GM19438 (cell line): ENCODE measurements around the gene CRAMP1.
"Not testable (repeated sequence)": the region's sequence is repeated elsewhere in the genome, so short reads cannot be mapped to it uniquely, and the experiment has no call there.

ENCODE experiments used
- ATAC-seq: cut with Tn5 transposase; IDR thresholded peaks from one replicate; pipeline ENCODE4 v1.9.1; 2021; ENCODE audit warnings: low read depth; ENCODE audit not compliant: unreplicated experiment

The CRAMP1 gene

GRCh38 chr16:1708083-1708767 is 96.1 kb downstream of the CRAMP1 start:
- ATAC-seq, result no peak

- ATAC-seq, result no peak
Observed at GRCh38 chr16:1708768-1709180, 96.6 kb downstream of the CRAMP1 start.

GRCh38 chr16:1709356-1709755 is 97.2 kb downstream of the CRAMP1 start:
- ATAC-seq, result no peak

- ATAC-seq, result no peak
Observed at GRCh38 chr16:1710811-1711507, 98.8 kb downstream of the CRAMP1 start.

DNA sequence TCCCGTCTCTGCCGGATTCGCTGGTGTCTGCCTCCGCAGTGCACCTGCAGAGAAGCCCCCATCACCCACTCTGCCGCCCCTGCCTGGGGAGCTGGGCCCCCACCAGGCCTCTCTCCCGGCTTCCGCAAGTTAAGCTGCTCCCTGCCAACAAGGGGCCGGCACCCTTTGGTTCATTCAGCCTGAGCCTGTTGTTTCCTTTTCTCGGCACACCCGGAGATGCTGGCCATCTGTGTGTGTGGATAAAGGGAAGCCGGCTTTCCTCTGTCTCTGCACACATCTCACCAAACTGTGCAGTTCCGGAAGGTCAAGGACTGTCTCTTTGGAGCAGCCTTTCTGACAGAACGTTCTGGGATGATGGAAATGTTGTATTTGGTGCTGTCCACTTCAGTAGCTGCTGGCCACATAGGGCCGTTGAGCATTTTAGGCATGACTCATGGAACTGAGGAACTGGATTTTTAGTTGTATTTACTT is 100.7 kb downstream of the CRAMP1 start:
- ATAC-seq, result no peak

GRCh38 chr16:1713331-1713730 is 101.2 kb downstream of the CRAMP1 start:
- no peak for ATAC-seq

- no peak for ATAC-seq
Observed at GRCh38 chr16:1713933-1714332, 101.8 kb downstream of the CRAMP1 start.

GRCh38 chr16:1715220-1715619 is 103.1 kb downstream of the CRAMP1 start:
- no peak for ATAC-seq

DNA sequence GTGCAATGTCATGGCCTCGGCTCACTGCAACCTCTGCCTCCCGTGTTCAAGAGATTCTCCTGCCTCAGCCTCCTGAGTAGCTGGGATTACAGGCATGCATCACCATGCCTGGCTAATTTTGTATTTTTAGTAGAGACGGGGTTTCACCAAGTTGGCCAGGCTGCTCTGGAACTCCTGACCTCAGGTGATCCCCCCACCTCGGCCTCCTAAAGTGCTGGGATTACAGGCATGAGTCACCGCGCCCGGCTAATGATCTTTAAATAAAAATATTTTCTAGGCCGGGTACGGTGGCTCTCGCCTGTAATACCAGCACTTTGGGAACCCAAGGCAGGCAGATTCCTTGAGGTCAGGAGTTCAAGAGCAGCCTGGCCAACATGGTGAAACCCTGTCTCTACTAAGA is 106.1 kb downstream of the CRAMP1 start:
- ATAC-seq, result not testable (repeated sequence)

DNA sequence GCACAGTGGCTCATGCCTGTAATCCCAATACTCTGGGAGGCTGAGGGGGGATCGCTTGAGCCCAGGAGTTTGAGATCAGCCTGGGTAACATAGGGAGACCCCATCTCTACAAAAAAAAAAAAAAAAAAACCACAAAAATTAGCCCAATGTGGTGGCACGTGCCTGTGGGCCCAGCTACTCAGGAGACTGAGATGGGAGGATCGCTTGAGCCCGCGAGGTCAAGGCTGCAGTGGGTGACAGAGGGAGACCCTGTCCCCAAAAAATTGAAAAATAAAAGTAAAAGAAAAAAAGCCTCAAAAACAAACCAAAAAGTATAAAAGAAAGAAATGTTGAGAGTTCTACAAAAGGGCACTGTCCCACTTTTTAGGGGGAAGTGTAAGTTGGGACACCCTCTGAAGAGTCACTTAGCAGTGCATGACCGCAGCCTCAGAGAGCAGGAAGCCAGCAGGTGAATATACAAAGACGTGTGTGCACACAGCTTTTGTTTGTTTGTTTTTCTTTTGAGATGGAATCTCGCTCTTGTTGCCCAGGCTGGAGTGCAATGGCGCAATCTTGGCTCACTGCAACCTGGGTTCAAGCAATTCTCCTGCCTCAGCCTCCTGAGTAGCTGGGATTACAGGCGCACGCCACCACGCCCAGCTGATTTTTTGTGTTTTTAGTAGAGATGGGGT is 107.5 kb downstream of the CRAMP1 start:
- not testable (repeated sequence) for ATAC-seq

GRCh38 chr16:1721372-1721771 is 109.2 kb downstream of the CRAMP1 start:
- no peak for ATAC-seq

- ATAC-seq, result no peak
Observed at GRCh38 chr16:1723450-1724147, 111.4 kb downstream of the CRAMP1 start.

GRCh38 chr16:1724491-1724890 is 112.3 kb downstream of the CRAMP1 start:
- ATAC-seq, result no peak

GRCh38 chr16:1726661-1727502 is 114.7 kb downstream of the CRAMP1 start:
- ATAC-seq, result no peak
